CD4-positive, alpha-beta T cell (primary cell): ENCODE results near the gene CCDC12. TPM values are rescaled to one million over a fixed set of nuclear protein-coding genes. Genes with fewer than 3 reads are reported as not detected.
A peak's percentile ranks its signal among the peaks of the same experiment; 100 is the strongest.

ENCODE experiments used
- ATAC-seq: fragments of 200-7000 bp; cut with Tn5 transposase; one replicate; pipeline ENCODE4 v1.10.0; 2022; ENCODE audit warnings: mild to moderate bottlenecking; ENCODE audit not compliant: poor library complexity
- CTCF ChIA-PET: fragments of 350-600 bp; sonication (Branson Sonifier 250); formaldehyde crosslinking; loops from one replicate; lab custom pipeline; 2021; ENCODE audit warnings: antibody characterized with exemption, inconsistent platforms; lab: Charles Lee
- POLR2A ChIA-PET: fragments of 350-600 bp; sonication (Branson Sonifier 250); formaldehyde crosslinking; loops from one replicate; lab custom pipeline; 2021; ENCODE audit warnings: antibody characterized with exemption, inconsistent platforms; lab: Charles Lee
- DNase-seq, 14 experiments: peaks; one replicate each; pipeline ENCODE4 v3.0.0-alpha.2; 2013 to 2020; ENCODE audit warnings: mixed read lengths in 2 of 14
- H3K27ac ChIP-seq, 2 donors: one replicate each; pipeline versions ENCODE4 v1.5.1 to v1.7.0; 2013; ENCODE audit warnings: low read length in 2 of 2, low read depth in 1 of 2, mild to moderate bottlenecking in 1 of 2
- H3K27me3 ChIP-seq, 2 experiments: 1 replicate in 1 of 2; 2 replicates in 1 of 2; pipeline versions ENCODE4 v1.6.1 to v1.7.0; 2013; ENCODE audit warnings: low read length in 2 of 2, control low read depth in 1 of 2, mild to moderate bottlenecking in 1 of 2, moderate library complexity in 1 of 2; ENCODE audit not compliant: insufficient read depth in 2 of 2, control insufficient read depth in 1 of 2
- H3K36me3 ChIP-seq: one replicate; pipeline ENCODE4 v1.6.1; 2013; ENCODE audit warnings: low read length, control low read depth; ENCODE audit not compliant: insufficient read depth
- H3K4me1 ChIP-seq: one replicate; pipeline ENCODE4 v1.6.1; 2013; ENCODE audit warnings: low read length, control low read depth; ENCODE audit not compliant: insufficient read depth
- H3K4me3 ChIP-seq: one replicate; pipeline ENCODE4 v1.5.1; 2013; ENCODE audit warnings: mild to moderate bottlenecking, low read length, moderate library complexity
- H3K9me3 ChIP-seq, 2 experiments: 1 replicate in 1 of 2; 2 replicates in 1 of 2; pipeline versions ENCODE4 v1.6.1 to v1.7.0; 2013; ENCODE audit warnings: low read length in 2 of 2, mild to moderate bottlenecking in 2 of 2, control low read depth in 1 of 2, moderate library complexity in 1 of 2; ENCODE audit not compliant: control insufficient read depth in 1 of 2, insufficient read depth in 1 of 2
- H3K27ac Mint-ChIP-seq: one replicate; pipeline ENCODE4 v1.8.0; 2020; ENCODE audit warnings: mixed read lengths
- H3K27me3 Mint-ChIP-seq: one replicate; pipeline ENCODE4 v1.8.0; 2021; ENCODE audit warnings: mixed read lengths
- H3K36me3 Mint-ChIP-seq: one replicate; pipeline ENCODE4 v1.8.0; 2021; ENCODE audit warnings: low read depth, mixed read lengths
- H3K4me1 Mint-ChIP-seq: one replicate; pipeline ENCODE4 v1.8.0; 2021; ENCODE audit warnings: low read depth, mixed read lengths
- H3K4me3 Mint-ChIP-seq: one replicate; pipeline ENCODE4 v1.8.0; 2020; ENCODE audit warnings: mild to moderate bottlenecking, mixed read lengths
- H3K9me3 Mint-ChIP-seq: one replicate; pipeline ENCODE4 v1.8.0; 2020; ENCODE audit warnings: mixed read lengths
- CTCF ChIP-seq: fragments of 200-600 bp; IDR thresholded peaks from one replicate; pipeline ENCODE4 v1.8.0; 2022; ENCODE audit warnings: antibody characterized with exemption, mild to moderate bottlenecking
- intact Hi-C, 2 experiments: fragments of 100-400 bp; cut with DNase I in 1 of 2; cut with micrococcal nuclease in 1 of 2; formaldehyde crosslinking; loops; one replicate each; pipeline versions ENCODE4 v1.15.1 to v1.9.0; 2023 to 2025; cut with DNase I, micrococcal nuclease
- total RNA-seq, 174 experiments: library from RNA in 2 of 174; stranded (reverse) in 2 of 174; gene quantifications; one replicate each; pipeline ENCODE4 v1.2.3 and lab custom pipeline; 2021 to 2026

Gene CCDC12
- total RNA-seq, 2 experiments from 2014 or later = 57.5 to 59.5 TPM

GRCh38 chr3:46994801-46995731 lies 18.5 kb upstream of the CCDC12 start:
- TF ChIP-seq CTCF = no peak
- Mint-ChIP-seq H3K27ac (no peak overlapping the region), H3K4me1 (peaks cover 22% of the 10 kb centered on the region), H3K4me3 (no peak overlapping the region), H3K36me3 (peaks cover 55% of the 10 kb centered on the region), H3K27me3 (no peaks in the 10 kb centered on the region), H3K9me3 (no peaks in the 10 kb centered on the region)
- DNase-seq (no peak), ATAC-seq (no peak)
- Histone ChIP-seq H3K4me1 (peaks cover 49% of the 10 kb centered on the region), H3K27ac (no peak overlapping the region), H3K9me3 (no peaks in the 10 kb centered on the region), H3K4me3 (no peak overlapping the region), H3K27me3 (no peaks in the 10 kb centered on the region), H3K36me3 (peaks cover 98% of the 10 kb centered on the region)
- ChIA-PET POLR2A (no interaction called here), CTCF (no interaction called here)
- intact Hi-C loops = loop anchor here in 1 of 2 experiments (5.0 kb wide), 1 partner anchor 128 kb away; no protein-coding TSS in a partner anchor

- Mint-ChIP-seq H3K27me3 (no peaks in the 10 kb centered on the region), H3K9me3 (no peaks in the 10 kb centered on the region), H3K4me1 (peaks cover 33% of the 10 kb centered on the region), H3K4me3 (no peak overlapping the region), H3K36me3 (peaks cover 51% of the 10 kb centered on the region), H3K27ac (peak overlapping the region; percentile 27)
- Histone ChIP-seq H3K36me3 (peaks cover 98% of the 10 kb centered on the region), H3K4me3 (no peak overlapping the region), H3K27me3 (no peaks in the 10 kb centered on the region), H3K27ac (no peak overlapping the region), H3K9me3 (no peaks in the 10 kb centered on the region), H3K4me1 (peaks cover 59% of the 10 kb centered on the region)
- intact Hi-C loops = no loop called here
- POLR2A ChIA-PET = interaction anchor here (3.3 kb wide), 1 partner anchor 14 kb away, joined by 16 read pairs; the partner anchor contains the start of gene NBEAL2
- DNase-seq = peak in 1 of 14 experiments; percentile 3
- CTCF ChIA-PET = interaction anchor here (0.8 kb wide), 1 partner anchor 75 kb away, joined by 3 read pairs; no protein-coding TSS in a partner anchor
- ATAC-seq = no peak
- TF ChIP-seq CTCF = no peak
These were observed 17.4 kb upstream of the CCDC12 start for GRCh38 chr3:46993986-46994385.

- no peak overlapping the region for H3K4me3 ChIP-seq
- intact Hi-C loops = no loop called here
- Mint-ChIP-seq H3K9me3 (no peaks in the 10 kb centered on the region), H3K36me3 (peaks cover 53% of the 10 kb centered on the region), H3K27ac (no peak overlapping the region), H3K4me3 (no peak overlapping the region), H3K27me3 (no peaks in the 10 kb centered on the region), H3K4me1 (peaks cover 36% of the 10 kb centered on the region)
- peaks cover 95% of the 10 kb centered on the region for H3K36me3 ChIP-seq
- ATAC-seq = no peak
- ChIA-PET POLR2A (interaction anchor here (3.3 kb wide), 1 partner anchor 13 kb away, joined by 16 read pairs; the partner anchor contains the start of gene NBEAL2), CTCF (interaction anchor here (0.8 kb wide), 1 partner anchor 75 kb away, joined by 3 read pairs; no protein-coding TSS in a partner anchor)
- no peak for TF ChIP-seq CTCF
- no peaks in the 10 kb centered on the region for H3K9me3 ChIP-seq
- no peak overlapping the region for H3K27ac ChIP-seq
- no peaks in the 10 kb centered on the region for H3K27me3 ChIP-seq
- peaks cover 60% of the 10 kb centered on the region for H3K4me1 ChIP-seq
- DNase-seq = no peak
These were observed 16.7 kb upstream of the CCDC12 start for GRCh38 chr3:46993292-46993691.
